DOHH2 (cell line): ENCODE results near the gene AK3.
"Not testable (repeated sequence)": the region's sequence is repeated elsewhere in the genome, so short reads cannot be mapped to it uniquely, and the experiment has no call there.

Experiments
- H3F3A ChIP-seq: fragments of 200-600 bp; sonication (generic), shearing (Covaris generic); 2 replicates; pipeline ENCODE4 v1.6.0; 2016; ENCODE audit warnings: antibody characterized with exemption, mild to moderate bottlenecking; ENCODE audit not compliant: control insufficient read depth, insufficient read depth
- H3K27ac ChIP-seq: fragments of 200-600 bp; sonication (generic); 2 replicates; pipeline ENCODE4 v1.5.1; 2014; ENCODE audit warnings: low read depth, mild to moderate bottlenecking, low read length, moderate library complexity
- H3K27me3 ChIP-seq: fragments of 200-600 bp; sonication (generic); 2 replicates; pipeline ENCODE4 v1.6.1; 2014; ENCODE audit warnings: mild to moderate bottlenecking, low read length, mixed read lengths; ENCODE audit not compliant: control insufficient read depth
- H3K36me3 ChIP-seq: fragments of 200-600 bp; sonication (generic); 2 replicates; pipeline ENCODE4 v1.6.1; 2014; ENCODE audit warnings: mild to moderate bottlenecking, low read length, moderate library complexity, mixed read lengths; ENCODE audit not compliant: control insufficient read depth
- H3K4me1 ChIP-seq: fragments of 200-600 bp; sonication (generic); 2 replicates; pipeline ENCODE4 v1.6.1; 2014; ENCODE audit warnings: mild to moderate bottlenecking, low read length, mixed read lengths; ENCODE audit not compliant: control insufficient read depth
- H3K4me2 ChIP-seq: fragments of 200-600 bp; sonication (generic); 2 replicates; pipeline ENCODE4 v1.6.0; 2014; ENCODE audit warnings: mild to moderate bottlenecking, low read length, moderate library complexity
- H3K4me3 ChIP-seq: fragments of 200-600 bp; sonication (generic); 2 replicates; pipeline ENCODE4 v1.5.1; 2014; ENCODE audit warnings: mild to moderate bottlenecking, low read length, mixed read lengths
- H3K79me2 ChIP-seq: fragments of 200-600 bp; sonication (generic); 2 replicates; pipeline ENCODE4 v1.6.1; 2014; ENCODE audit warnings: mild to moderate bottlenecking, low read length, mixed read lengths; ENCODE audit not compliant: control insufficient read depth
- H3K9me2 ChIP-seq: fragments of 200-600 bp; sonication (generic); replicated peaks from 2 replicates; pipeline ENCODE4 v1.6.1; 2014; ENCODE audit warnings: mild to moderate bottlenecking, low read length, mixed read lengths; ENCODE audit not compliant: control insufficient read depth
- H3K9me3 ChIP-seq: fragments of 200-600 bp; sonication (generic); 2 replicates; pipeline ENCODE4 v1.6.1; 2014; ENCODE audit warnings: antibody characterized with exemption, low read length, mixed read lengths; ENCODE audit not compliant: control insufficient read depth, insufficient read depth
- H4K20me1 ChIP-seq: fragments of 200-600 bp; sonication (generic); 2 replicates; pipeline ENCODE4 v1.6.0; 2014; ENCODE audit warnings: low read depth, mild to moderate bottlenecking, antibody characterized with exemption, low read length, moderate library complexity; ENCODE audit not compliant: control insufficient read depth, insufficient read depth
- EZH2phosphoT487 ChIP-seq: fragments of 200-600 bp; sonication (generic); IDR thresholded peaks from 2 replicates; pipeline ENCODE4 v1.6.1; 2017; ENCODE audit warnings: borderline replicate concordance, mild to moderate bottlenecking, antibody characterized with exemption, low read length, moderate library complexity, mixed read lengths
- TF ChIP-seq, protein P1 (sequence below): fragments of 200-600 bp; sonication (generic); IDR thresholded peaks from one replicate; pipeline ENCODE4 v1.5.1; 2014; ENCODE audit warnings: antibody characterized with exemption, mild to moderate bottlenecking, low read depth, low read length; ENCODE audit not compliant: poor library complexity, severe bottlenecking

AK3 gene

DNA sequence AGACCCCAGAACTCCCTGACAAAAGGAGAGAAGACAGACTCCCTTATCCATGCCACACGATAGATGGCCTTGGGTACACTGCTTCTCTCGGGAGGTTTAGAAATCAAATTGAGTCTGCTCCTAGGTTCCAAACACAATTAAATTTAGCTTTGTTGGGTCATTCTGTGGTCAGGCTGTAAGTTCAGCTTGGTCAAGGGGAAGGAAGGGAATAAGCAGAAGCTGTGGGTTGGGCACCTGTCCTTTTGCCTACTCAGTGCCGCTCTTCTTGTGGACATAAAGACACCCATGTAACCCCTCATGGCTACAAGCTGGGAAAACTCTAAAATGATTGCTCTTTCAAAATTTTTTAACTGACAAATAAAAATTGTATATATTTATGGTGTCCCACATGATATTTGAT is 19.1 kb upstream of the AK3 start:
- Histone ChIP-seq H3K79me2 (no peaks in the 10 kb centered on the region), H3K9me2 (no peaks in the 10 kb centered on the region), H4K20me1 (no peaks in the 10 kb centered on the region), H3K27ac (no peak overlapping the region), H3K4me2 (no peak overlapping the region), H3K4me3 (no peak overlapping the region), H3K27me3 (0 out of 2 replicates have a peak, but pooled peaks cover 3% of the 10 kb centered on the region), H3K36me3 (no peaks in the 10 kb centered on the region), H3K4me1 (peaks cover 19% of the 10 kb centered on the region), H3F3A (no peaks in the 10 kb centered on the region), H3K9me3 (no peaks in the 10 kb centered on the region)
- TF ChIP-seq, protein P1, sequence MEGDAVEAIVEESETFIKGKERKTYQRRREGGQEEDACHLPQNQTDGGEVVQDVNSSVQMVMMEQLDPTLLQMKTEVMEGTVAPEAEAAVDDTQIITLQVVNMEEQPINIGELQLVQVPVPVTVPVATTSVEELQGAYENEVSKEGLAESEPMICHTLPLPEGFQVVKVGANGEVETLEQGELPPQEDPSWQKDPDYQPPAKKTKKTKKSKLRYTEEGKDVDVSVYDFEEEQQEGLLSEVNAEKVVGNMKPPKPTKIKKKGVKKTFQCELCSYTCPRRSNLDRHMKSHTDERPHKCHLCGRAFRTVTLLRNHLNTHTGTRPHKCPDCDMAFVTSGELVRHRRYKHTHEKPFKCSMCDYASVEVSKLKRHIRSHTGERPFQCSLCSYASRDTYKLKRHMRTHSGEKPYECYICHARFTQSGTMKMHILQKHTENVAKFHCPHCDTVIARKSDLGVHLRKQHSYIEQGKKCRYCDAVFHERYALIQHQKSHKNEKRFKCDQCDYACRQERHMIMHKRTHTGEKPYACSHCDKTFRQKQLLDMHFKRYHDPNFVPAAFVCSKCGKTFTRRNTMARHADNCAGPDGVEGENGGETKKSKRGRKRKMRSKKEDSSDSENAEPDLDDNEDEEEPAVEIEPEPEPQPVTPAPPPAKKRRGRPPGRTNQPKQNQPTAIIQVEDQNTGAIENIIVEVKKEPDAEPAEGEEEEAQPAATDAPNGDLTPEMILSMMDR: no peak
- TF ChIP-seq EZH2phosphoT487: no peak

DNA sequence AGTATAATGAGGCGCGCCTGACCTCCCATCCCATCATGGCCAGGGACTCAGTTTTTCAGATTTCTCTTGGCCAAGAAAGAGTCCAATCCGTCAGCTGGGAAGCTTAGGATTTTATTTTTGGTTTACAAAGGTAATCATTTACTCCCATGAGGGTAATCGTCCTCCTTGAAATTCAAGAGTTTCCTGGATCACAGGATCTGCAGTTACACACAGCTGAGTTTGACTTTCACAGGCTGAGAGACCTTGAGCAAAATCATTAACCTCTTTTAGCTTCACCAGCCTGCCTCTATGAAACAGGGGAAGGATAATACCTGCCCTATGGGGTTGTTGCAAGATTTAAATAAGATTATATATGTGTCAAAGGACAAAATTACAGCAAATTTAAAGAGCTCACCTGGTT is 15.4 kb upstream of the AK3 start:
- Histone ChIP-seq H3K4me3 (no peak overlapping the region), H3K79me2 (no peaks in the 10 kb centered on the region), H3K9me2 (no peaks in the 10 kb centered on the region), H3K9me3 (no peaks in the 10 kb centered on the region), H3K27me3 (0 out of 2 replicates have a peak, but pooled peaks cover 3% of the 10 kb centered on the region), H3F3A (no peaks in the 10 kb centered on the region), H3K36me3 (no peaks in the 10 kb centered on the region), H4K20me1 (no peaks in the 10 kb centered on the region), H3K4me2 (no peak overlapping the region), H3K27ac (no peak overlapping the region), H3K4me1 (no peaks in the 10 kb centered on the region)
- no peak for TF ChIP-seq EZH2phosphoT487
- TF ChIP-seq, protein P1: no peak

DNA sequence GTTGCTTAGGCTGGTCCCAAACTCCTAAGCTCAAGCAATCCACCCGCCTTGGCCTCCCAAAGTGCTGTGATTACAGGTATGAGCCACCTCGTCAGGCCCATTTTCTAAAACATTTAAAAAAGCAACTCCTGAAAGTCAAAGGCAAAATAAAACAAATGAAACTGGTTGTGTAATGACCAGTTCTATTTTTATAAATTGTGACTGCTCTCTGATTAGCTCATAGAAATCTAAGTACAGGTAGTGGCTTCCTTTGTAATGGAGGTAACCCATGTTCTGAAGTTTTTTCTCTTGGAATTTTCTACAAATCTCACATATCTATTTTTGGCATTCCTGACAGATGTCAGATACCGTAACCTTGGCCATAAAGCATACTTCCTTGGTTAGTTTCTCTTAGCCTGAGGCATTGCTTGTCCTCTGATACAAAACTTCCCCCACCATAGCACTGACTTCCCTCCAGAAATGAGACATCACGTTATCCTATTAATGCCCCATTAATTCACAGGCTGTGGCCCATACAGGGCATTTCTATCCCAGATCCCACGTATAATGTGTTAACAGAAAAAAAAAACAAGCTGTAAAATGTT is 14.1 kb upstream of the AK3 start:
- no peak for TF ChIP-seq EZH2phosphoT487
- TF ChIP-seq, protein P1: no peak
- Histone ChIP-seq H3K4me2 (no peak overlapping the region), H3K9me2 (no peaks in the 10 kb centered on the region)

DNA sequence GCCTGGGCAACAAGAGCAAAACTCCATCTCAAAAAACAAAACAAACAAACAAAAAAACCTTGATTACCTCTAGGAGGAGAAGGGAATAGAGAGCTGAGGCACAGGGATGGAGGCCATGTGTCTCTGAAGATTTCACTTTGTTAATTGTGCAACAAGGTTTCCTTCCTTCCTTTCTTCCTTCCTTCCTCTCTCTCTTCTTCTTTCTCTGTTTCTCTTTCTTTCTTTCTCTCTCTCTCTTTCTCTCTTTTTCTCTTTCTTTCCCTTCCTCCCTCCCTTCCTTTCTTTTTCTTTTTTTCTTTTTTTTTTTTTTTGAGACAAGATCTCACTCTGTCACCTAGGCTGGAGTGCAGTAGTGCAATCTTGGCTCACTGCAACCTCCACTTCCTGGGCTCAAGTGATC is 13.5 kb upstream of the AK3 start:
- H3K9me2 ChIP-seq, H4K20me1 ChIP-seq, H3K9me3 ChIP-seq, H3K4me2 ChIP-seq, H3K27ac ChIP-seq, H3K27me3 ChIP-seq, H3K4me1 ChIP-seq, H3F3A ChIP-seq, H3K79me2 ChIP-seq, H3K36me3 ChIP-seq, H3K4me3 ChIP-seq: not testable (repeated sequence)

More for the DNA sequence above, 14.1 kb upstream of the AK3 start:
- Histone ChIP-seq H3K27ac (no peak overlapping the region), H3K4me3 (no peak overlapping the region), H3K36me3 (no peaks in the 10 kb centered on the region), H3F3A (no peaks in the 10 kb centered on the region), H3K9me3 (no peaks in the 10 kb centered on the region), H3K79me2 (no peaks in the 10 kb centered on the region), H3K4me1 (no peaks in the 10 kb centered on the region), H3K27me3 (0 out of 2 replicates have a peak, but pooled peaks cover 2% of the 10 kb centered on the region), H4K20me1 (no peaks in the 10 kb centered on the region)
